ENCODE data around the gene C6orf89. TPM values are rescaled to one million over a fixed set of nuclear protein-coding genes. Genes with fewer than 3 reads are reported as not detected.
A peak's percentile ranks its signal among the peaks of the same experiment; 100 is the strongest.

C6orf89 gene
- total and polyA plus RNA-seq, 4 donors = 22.9 to 59.5 (median 39.4) TPM

GRCh38 chr6:36959555-36960250, 74.0 kb downstream of the C6orf89 start:
- H3K27me3 ChIP-seq (ENCODE audit: control insufficient read depth in 3 of 3, insufficient read depth in 3 of 3, low read length in 2 of 3) = no peaks in the 10 kb centered on the region
- peaks cover 0 to 20% (median 9%) of the 10 kb centered on the region in 5 donors for H3K4me1 ChIP-seq (ENCODE audit: control insufficient read depth in 5 of 5, insufficient read depth in 5 of 5, low read length in 5 of 5)
- TF ChIP-seq, protein P1, sequence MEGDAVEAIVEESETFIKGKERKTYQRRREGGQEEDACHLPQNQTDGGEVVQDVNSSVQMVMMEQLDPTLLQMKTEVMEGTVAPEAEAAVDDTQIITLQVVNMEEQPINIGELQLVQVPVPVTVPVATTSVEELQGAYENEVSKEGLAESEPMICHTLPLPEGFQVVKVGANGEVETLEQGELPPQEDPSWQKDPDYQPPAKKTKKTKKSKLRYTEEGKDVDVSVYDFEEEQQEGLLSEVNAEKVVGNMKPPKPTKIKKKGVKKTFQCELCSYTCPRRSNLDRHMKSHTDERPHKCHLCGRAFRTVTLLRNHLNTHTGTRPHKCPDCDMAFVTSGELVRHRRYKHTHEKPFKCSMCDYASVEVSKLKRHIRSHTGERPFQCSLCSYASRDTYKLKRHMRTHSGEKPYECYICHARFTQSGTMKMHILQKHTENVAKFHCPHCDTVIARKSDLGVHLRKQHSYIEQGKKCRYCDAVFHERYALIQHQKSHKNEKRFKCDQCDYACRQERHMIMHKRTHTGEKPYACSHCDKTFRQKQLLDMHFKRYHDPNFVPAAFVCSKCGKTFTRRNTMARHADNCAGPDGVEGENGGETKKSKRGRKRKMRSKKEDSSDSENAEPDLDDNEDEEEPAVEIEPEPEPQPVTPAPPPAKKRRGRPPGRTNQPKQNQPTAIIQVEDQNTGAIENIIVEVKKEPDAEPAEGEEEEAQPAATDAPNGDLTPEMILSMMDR (IDR thresholded peaks at IDR 0.05; ENCODE audit: control extremely low read depth, extremely low read depth) = no peak
- H3K4me3 ChIP-seq = no peak overlapping the region
- no peaks in the 10 kb centered on the region for H3K36me3 ChIP-seq (ENCODE audit: control insufficient read depth in 4 of 4, insufficient read depth in 4 of 4, low read length in 4 of 4)
- no peak overlapping the region for H3K27ac ChIP-seq (ENCODE audit: low read depth in 1 of 2, low read length in 1 of 2)
- ATAC-seq (ENCODE audit: insufficient read depth, low FRiP score) (no peak), DNase-seq (no peak)
- 93% methylated on average over 17 of the region's 17 CpGs for WGBS, 2 donors
- H3K9me3 ChIP-seq (ENCODE audit: control insufficient read depth in 4 of 4, insufficient read depth in 3 of 4, low read length in 3 of 4) = no peaks in the 10 kb centered on the region
- H3K9ac ChIP-seq (ENCODE audit: insufficient read depth in 1 of 2, low read length in 2 of 2) = no peak overlapping the region

- Histone ChIP-seq H3K4me3 (no peak overlapping the region), H3K27ac (ENCODE audit: low read depth in 1 of 2, low read length in 1 of 2) (no peak overlapping the region), H3K9ac (ENCODE audit: insufficient read depth in 1 of 2, low read length in 2 of 2) (no peak overlapping the region), H3K27me3 (ENCODE audit: control insufficient read depth in 3 of 3, insufficient read depth in 3 of 3, low read length in 2 of 3) (no peaks in the 10 kb centered on the region), H3K9me3 (ENCODE audit: control insufficient read depth in 4 of 4, insufficient read depth in 3 of 4, low read length in 3 of 4) (no peaks in the 10 kb centered on the region), H3K4me1 (ENCODE audit: control insufficient read depth in 5 of 5, insufficient read depth in 5 of 5, low read length in 5 of 5) (peaks cover 0 to 17% (median 9%) of the 10 kb centered on the region in 5 donors), H3K36me3 (ENCODE audit: control insufficient read depth in 4 of 4, insufficient read depth in 4 of 4, low read length in 4 of 4) (peaks cover 0 to 4% (median 0%) of the 10 kb centered on the region in 4 donors)
- DNase-seq (no peak), ATAC-seq (ENCODE audit: insufficient read depth, low FRiP score) (no peak)
- TF ChIP-seq, protein P1 (IDR thresholded peaks at IDR 0.05; ENCODE audit: control extremely low read depth, extremely low read depth) = no peak
- 64 to 70% methylated on average over 39 to 40 of the region's 40 CpGs for WGBS, 2 donors
These were observed 76.0 kb downstream of the C6orf89 start for GRCh38 chr6:36961441-36962435.

DNA sequence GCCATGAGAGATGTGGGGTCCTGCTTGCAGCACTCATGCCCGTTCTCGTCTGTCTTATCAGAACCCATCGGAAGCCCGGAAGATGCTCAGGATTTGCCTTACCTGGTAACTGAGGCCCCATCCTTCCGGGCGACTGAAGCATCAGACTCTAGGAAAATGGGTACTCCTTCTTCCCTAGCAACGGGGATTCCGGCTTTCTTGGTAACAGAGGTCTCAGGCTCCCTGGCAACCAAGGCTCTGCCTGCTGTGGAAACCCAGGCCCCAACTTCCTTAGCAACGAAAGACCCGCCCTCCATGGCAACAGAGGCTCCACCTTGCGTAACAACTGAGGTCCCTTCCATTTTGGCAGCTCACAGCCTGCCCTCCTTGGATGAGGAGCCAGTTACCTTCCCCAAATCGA, 77.1 kb downstream of the C6orf89 start:
- Histone ChIP-seq H3K9me3 (ENCODE audit: control insufficient read depth in 4 of 4, insufficient read depth in 3 of 4, low read length in 3 of 4) (no peaks in the 10 kb centered on the region), H3K27me3 (ENCODE audit: control insufficient read depth in 3 of 3, insufficient read depth in 3 of 3, low read length in 2 of 3) (no peaks in the 10 kb centered on the region), H3K9ac (ENCODE audit: insufficient read depth in 1 of 2, low read length in 2 of 2) (no peak overlapping the region), H3K36me3 (ENCODE audit: control insufficient read depth in 4 of 4, insufficient read depth in 4 of 4, low read length in 4 of 4) (peaks cover 0 to 9% (median 2%) of the 10 kb centered on the region in 4 donors), H3K27ac (ENCODE audit: low read depth in 1 of 2, low read length in 1 of 2) (no peak overlapping the region), H3K4me1 (ENCODE audit: control insufficient read depth in 5 of 5, insufficient read depth in 5 of 5, low read length in 5 of 5) (peaks cover 0 to 17% (median 9%) of the 10 kb centered on the region in 5 donors), H3K4me3 (no peak overlapping the region)
- WGBS, 2 donors = 29 to 61% methylated on average over 12 of the region's 12 CpGs
- ATAC-seq (ENCODE audit: insufficient read depth, low FRiP score) (no peak), DNase-seq (peak; percentile 69 to 77 (median 77))
- TF ChIP-seq, protein P1 (IDR thresholded peaks at IDR 0.05; ENCODE audit: control extremely low read depth, extremely low read depth) = no peak
